Middle frontal gyrus (tissue), 1 donor: ENCODE results near the gene ROPN1.
"Not testable (repeated sequence)": the region's sequence is repeated elsewhere in the genome, so short reads cannot be mapped to it uniquely, and the experiment has no call there.

Source experiments
- DNase-seq: peaks from one replicate; pipeline ENCODE4 v3.0.0-alpha.2; 2015; ENCODE audit warnings: low spot score; ENCODE audit errors: extremely low spot score

Gene ROPN1

GRCh38 chr3:123997543-123997942 lies 5.6 kb upstream of the ROPN1 start:
- no peak for DNase-seq

- no peak for DNase-seq
These were observed 1.9 kb upstream of the ROPN1 start for GRCh38 chr3:123993818-123994217.

DNA sequence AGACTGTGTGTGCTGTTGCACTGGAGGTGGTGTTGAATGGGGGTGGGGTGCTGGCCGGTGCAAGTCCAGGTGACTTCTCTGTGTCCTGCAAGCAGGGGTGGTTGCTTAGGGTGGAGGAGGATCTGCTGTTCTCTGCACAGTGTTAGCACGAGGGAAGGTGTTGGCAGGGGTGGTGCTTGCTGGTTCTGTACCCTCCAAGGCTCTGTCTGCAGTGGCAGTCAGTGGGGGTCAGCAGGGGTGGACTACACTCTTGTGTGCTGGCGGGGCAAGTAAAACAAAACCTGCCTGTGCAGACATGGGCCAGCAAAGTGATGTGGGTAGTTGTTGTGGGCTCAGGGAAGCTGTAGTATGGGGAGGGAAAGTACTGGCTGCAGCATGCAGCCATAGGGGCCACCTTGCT lies 5.5 kb downstream of the ROPN1 start:
- DNase-seq = no peak

GRCh38 chr3:123984957-123985356 lies 7.0 kb downstream of the ROPN1 start:
- no peak for DNase-seq

DNA sequence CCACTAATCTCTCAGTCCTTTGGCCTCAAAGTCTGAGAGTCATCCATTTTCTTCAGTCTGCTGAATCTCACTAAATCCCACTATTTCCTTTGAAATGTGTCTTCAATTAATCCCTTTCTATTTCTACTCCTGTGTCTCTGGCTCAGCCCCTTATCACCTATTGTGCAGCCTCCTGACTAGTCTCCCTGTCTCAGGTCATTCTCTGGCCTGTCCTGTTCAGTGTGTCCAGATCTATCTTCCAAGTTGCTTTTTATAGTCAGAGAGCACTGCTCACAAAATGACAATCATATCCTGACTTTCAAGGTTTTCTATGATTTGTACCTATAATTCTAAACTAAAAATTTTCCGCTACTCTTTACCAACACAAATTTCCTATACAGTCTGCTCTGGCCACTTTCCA lies 7.6 kb downstream of the ROPN1 start:
- DNase-seq = no peak

- not testable (repeated sequence) for DNase-seq
These were observed 10.6 kb downstream of the ROPN1 start for GRCh38 chr3:123981317-123981716.

- no peak for DNase-seq
These were observed 11.4 kb downstream of the ROPN1 start for GRCh38 chr3:123980539-123980938.

DNA sequence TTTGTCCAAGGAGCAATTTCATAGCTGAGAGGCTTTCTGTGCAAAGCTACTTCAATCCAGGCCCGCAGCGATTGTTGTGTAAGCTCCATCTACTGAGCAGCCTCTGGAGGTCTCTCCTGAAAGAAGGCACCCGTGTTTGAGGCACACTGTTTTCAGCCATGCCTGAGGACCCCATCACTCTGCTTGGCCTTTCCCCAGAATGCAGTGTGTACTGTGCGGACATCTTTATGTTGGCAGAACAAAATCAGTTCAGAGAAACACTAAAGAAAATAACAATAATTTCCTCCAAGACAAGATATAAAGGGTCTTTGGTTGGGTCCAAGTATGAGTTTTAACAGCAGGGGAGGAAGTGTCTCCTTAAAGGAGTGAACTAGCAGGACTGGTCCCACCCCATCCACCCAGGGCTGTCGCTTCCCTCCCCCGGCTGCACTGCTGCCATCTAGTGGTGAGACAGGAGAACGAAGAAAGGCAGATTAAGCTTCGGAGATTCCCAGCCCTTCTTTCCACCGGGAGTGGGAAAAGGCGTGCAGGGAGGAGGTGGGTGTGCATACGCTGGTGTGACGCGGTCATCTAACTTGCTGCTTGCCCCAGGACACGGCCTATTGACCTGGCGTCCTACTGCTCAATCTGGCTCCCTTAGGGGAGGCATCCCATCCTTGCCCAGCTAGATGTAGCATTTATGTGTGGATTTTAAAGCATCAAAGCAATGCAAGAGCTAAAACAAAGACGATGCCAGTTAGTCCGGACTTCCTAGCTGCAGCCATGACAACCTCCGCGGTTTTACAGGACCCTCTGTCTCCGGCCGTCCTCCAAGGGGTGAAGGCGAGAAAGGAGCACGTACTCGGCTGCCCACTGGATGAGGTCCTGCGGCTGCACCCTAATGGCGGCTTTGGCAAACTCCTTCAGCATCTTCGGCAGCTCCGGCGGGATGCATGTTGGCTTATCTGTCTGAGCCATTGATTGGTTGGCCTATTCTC lies 12.1 kb downstream of the ROPN1 start:
- DNase-seq = peak; percentile 49

GRCh38 chr3:123976904-123977303 lies 15.0 kb downstream of the ROPN1 start:
- DNase-seq = not testable (repeated sequence)

- DNase-seq = not testable (repeated sequence)
These were observed 15.6 kb downstream of the ROPN1 start for GRCh38 chr3:123976181-123976898.

DNA sequence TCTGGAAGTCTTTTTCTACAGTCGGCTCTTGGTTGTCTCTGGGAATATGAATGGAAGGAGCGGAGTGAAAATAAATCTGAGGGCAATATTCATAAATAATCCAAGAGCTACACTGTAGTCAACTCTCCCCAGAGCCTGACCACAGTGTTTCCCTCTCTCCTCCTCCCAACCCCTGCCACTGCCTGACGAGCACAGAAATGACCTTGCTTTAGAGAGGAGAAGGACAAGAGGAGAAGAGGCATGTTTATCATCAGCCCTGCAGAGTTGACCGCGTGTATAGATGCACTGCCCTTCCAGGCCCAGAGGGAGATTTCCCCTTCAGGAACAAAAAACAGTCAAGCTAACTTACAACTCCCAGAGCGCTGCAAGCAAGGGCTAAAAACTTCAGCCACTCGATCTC lies 16.9 kb downstream of the ROPN1 start:
- DNase-seq = not testable (repeated sequence)

GRCh38 chr3:123971406-123971805 lies 20.5 kb downstream of the ROPN1 start:
- DNase-seq = no peak

DNA sequence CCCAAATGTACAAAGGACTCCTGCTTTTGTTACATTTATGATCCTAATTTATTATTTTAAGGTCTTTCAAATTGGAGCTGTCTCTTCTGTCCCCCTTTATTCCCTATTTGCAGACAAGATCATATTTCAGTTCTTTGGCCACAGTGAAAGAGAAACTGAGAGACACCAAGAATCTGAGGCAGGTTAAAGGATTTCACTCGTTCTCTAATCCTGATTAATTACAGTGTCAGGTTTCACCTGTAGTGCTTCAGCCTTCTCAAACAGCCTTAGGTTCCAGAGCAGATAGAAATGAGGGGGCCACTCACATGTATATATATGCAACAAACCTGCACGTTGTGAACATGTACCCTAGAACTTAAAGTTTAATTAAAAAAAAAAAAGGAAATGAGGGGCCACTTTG lies 24.7 kb downstream of the ROPN1 start:
- DNase-seq = not testable (repeated sequence)

DNA sequence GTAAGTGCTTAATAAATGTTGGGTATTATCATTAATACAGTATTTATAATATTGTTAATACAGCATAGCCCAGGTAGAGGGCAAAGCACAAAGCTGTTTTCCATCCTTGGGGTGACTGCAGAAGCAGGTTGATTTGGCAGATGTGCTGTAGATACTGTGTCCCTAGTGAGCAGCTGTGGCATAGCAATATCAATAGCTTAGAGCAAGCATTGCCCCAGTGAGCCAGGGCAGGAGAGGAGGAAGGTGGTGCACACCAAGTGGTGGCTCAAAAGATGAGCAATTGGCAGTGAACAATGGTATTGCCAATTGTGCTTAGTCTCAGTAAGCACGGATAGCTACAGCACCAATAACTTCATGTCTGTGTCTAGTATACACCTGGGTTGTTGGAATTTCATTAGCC lies 25.1 kb downstream of the ROPN1 start:
- DNase-seq = not testable (repeated sequence)

- not testable (repeated sequence) for DNase-seq
These were observed 27.1 kb downstream of the ROPN1 start for GRCh38 chr3:123964793-123965192.

DNA sequence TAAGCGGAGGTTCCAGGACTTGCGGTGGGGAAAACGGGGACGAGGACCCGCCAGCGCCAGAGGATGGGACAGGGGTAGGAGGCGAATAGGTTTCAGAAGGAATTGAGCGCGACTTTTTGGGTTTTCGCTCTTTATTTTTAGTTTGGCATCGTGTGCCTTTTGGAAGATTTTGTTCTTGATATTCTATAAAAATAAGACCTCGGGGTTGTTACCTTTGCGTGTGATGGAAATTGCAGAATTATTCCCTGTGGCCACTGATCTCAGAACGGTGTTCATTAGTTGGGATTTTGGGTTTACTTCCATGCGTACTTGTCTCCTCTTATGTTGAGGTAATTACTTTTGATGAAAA lies 30.4 kb downstream of the ROPN1 start:
- no peak for DNase-seq

DNA sequence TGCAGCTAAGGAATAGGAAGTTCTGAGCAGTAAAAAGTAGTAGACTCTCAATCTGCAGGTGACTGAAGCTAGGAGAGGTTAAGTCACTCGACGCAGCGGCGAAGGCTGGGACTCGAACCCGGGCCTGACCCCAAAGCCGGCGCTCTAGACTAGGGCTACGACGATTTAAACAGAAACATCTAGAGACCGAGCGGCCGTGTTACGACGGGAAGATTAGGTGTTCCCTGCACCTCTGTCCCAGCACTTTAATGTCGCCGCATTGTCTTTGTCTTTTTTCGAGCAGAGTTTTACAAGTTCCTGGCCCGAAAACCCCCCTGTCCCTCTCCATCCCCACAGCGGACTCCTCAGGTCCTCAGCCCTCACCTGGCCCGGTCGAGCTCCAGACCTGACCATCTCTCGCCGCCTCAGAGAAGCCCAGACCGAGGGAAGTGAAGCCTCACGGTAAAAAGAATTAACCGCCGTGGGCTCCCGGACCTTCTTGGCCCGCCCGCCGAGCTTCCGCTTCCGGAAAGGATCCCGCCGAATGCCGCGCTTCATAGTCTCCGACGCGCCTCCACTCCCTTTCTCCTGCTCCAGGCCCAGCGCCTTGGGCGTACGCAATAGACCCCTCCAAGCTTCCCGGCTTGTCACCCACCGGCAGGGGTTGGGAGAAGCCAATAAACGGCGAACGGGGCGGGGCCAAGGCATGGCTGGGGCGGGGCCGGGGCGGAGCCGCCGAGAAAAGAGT lies 31.0 kb downstream of the ROPN1 start, which contains the start of gene CCDC14:
Gene CCDC14, minus strand, starts transcription at position 449 of the 727 bp plus-strand sequence. Its CDS starts 56 bp downstream, at position 393.
- DNase-seq = peak; percentile 81

GRCh38 chr3:123953735-123954134 lies 38.2 kb downstream of the ROPN1 start:
- no peak for DNase-seq

DNA sequence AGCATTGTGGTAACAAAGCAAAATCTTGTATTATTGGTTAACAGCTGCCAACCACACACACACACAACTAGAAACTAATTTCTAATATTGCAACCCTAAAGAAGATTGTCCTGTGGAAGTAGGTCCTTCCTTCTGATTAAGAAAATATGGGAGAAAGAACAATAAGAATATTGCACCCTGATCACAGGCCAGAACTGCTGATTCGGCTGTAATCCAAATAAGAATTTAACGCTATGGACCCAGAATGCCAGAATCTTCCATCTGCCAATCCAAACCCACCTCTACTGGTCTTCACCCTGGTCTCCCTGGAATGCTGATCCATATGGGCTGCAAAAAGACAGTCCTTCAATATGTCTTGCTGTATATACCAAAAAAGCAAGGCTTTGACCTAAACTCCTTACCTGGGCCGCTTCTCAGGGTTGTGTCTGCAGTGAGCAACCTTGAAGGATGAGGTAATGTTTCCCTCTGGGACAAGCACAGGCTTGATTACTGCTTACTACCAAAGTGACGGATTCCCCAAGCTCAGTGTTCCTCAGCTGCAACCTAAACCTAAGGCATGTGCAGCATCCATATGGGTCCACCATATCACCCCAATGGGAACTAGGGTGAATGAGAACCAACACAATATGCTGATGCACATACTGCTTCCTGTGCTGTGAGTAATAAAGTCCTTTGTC lies 38.9 kb downstream of the ROPN1 start:
- DNase-seq = no peak

- no peak for DNase-seq
These were observed 40.1 kb downstream of the ROPN1 start for GRCh38 chr3:123951522-123952447.
